HCT116 (cell line): ENCODE data around the gene SLC2A9. TPM values are rescaled to one million over a fixed set of nuclear protein-coding genes. Genes with fewer than 3 reads are reported as not detected.

Experiments
- ATAC-seq: fragments of 200-7000 bp; cut with Tn5 transposase; 2 replicates; pipeline ENCODE4 v1.9.1; 2020; ENCODE audit warnings: mild to moderate bottlenecking, moderate library complexity
- BruUV-seq: library from RNA; stranded (reverse); fragments of 400-500 nt; replicated peaks from 2 replicates; lab custom pipeline; 2021; lab: Mats Ljungman, UMichigan
- CTCF ChIA-PET: fragments of 300-600 bp; sonication (Branson Sonifier 250); formaldehyde crosslinking; loops from one replicate; lab custom pipeline; 2021; ENCODE audit warnings: antibody characterized with exemption; lab: Charles Lee
- POLR2A ChIA-PET: fragments of 300-600, 350-600 bp; sonication (Branson Sonifier 250); formaldehyde crosslinking; loops from one replicate; lab custom pipeline; 2021; ENCODE audit warnings: antibody characterized with exemption; lab: Charles Lee
- RAD21 ChIA-PET, 2 experiments: fragments of 300-600 bp; sonication (Branson Sonifier 250); formaldehyde crosslinking; loops; one replicate each; lab custom pipeline; 2023; ENCODE audit warnings: low total read pairs in 2 of 2; ENCODE audit not compliant: uncharacterized antibody in 2 of 2, unreplicated experiment in 2 of 2, low non-redundant PET in 1 of 2; lab: Charles Lee
- DNase-seq: peaks from one replicate; pipeline ENCODE4 v3.0.0-alpha.2; 2010; ENCODE audit warnings: low read depth, low spot score
- H2AFZ ChIP-seq: fragments of 200-600 bp; shearing (Covaris generic), sonication (generic); 2 replicates; pipeline ENCODE4 v1.6.1; 2017; ENCODE audit warnings: low read depth, mixed run types, mixed read lengths, antibody characterized with exemption, low read length; ENCODE audit not compliant: poor library complexity, severe bottlenecking
- H3K27ac ChIP-seq: 2 replicates; pipeline ENCODE4 v1.5.1; 2012; ENCODE audit warnings: low read depth, low read length
- H3K27me3 ChIP-seq: fragments of 200-600 bp; sonication (generic); 2 replicates; pipeline ENCODE4 v1.6.1; 2016; ENCODE audit warnings: mixed run types, low read length, mixed read lengths; ENCODE audit not compliant: insufficient read depth
- H3K36me3 ChIP-seq, 2 experiments: fragments of 200-500 bp in 1 of 2; fragments of 200-600 bp in 1 of 2; sonication (Bioruptor generic) in 1 of 2; sonication (generic) in 1 of 2; 2 replicates each; pipeline versions ENCODE4 v1.5.1 to v1.6.1; 2014 to 2016; ENCODE audit warnings: low read length in 2 of 2, inconsistent platforms in 1 of 2, mixed read lengths in 1 of 2, mixed run types in 1 of 2; ENCODE audit not compliant: insufficient read depth in 2 of 2, control insufficient read depth in 1 of 2
- H3K4me1 ChIP-seq, 2 experiments: fragments of 200-600 bp in 1 of 2; sonication (generic) in 1 of 2; 2 replicates each; pipeline versions ENCODE4 v1.5.1 to v1.6.1; 2012 to 2017; ENCODE audit warnings: low read length in 2 of 2, inconsistent platforms in 1 of 2, mild to moderate bottlenecking in 1 of 2, mixed read lengths in 1 of 2, mixed run types in 1 of 2, moderate library complexity in 1 of 2; ENCODE audit not compliant: insufficient read depth in 2 of 2, control insufficient read depth in 1 of 2
- H3K4me2 ChIP-seq: fragments of 200-600 bp; sonication (generic); 2 replicates; pipeline ENCODE4 v1.6.1; 2017; ENCODE audit warnings: mixed run types, low read length, mixed read lengths
- H3K4me3 ChIP-seq, 2 experiments: fragments of 200-600 bp in 1 of 2; sonication (generic) in 1 of 2; replicated peaks in 1 of 2; 2 replicates each; pipeline ENCODE4 v1.5.1; 2011 to 2016; ENCODE audit warnings: low read length in 2 of 2, control low read depth in 1 of 2, low read depth in 1 of 2, mild to moderate bottlenecking in 1 of 2, mixed read lengths in 1 of 2, mixed run types in 1 of 2
- H3K79me2 ChIP-seq: fragments of 200-600 bp; sonication (generic); 2 replicates; pipeline ENCODE4 v1.6.1; 2017; ENCODE audit warnings: mild to moderate bottlenecking, mixed run types, low read length, moderate library complexity, mixed read lengths; ENCODE audit not compliant: insufficient read depth
- H3K9ac ChIP-seq: fragments of 200-600 bp; sonication (generic); 2 replicates; pipeline ENCODE4 v1.6.1; 2016; ENCODE audit warnings: low read length, mixed read lengths
- H3K9me2 ChIP-seq: fragments of 200-600 bp; sonication (generic), shearing (Covaris generic); 2 replicates; pipeline ENCODE4 v1.6.1; 2017; ENCODE audit warnings: mixed run types, mild to moderate bottlenecking, moderate library complexity; ENCODE audit not compliant: insufficient read depth
- H3K9me3 ChIP-seq, 2 experiments: fragments of 200-500 bp in 1 of 2; fragments of 200-600 bp in 1 of 2; sonication (Bioruptor generic) in 1 of 2; sonication (generic) in 1 of 2; 2 replicates each; pipeline ENCODE4 v1.6.1; 2014 to 2017; ENCODE audit warnings: low read length in 2 of 2, mixed read lengths in 2 of 2, inconsistent platforms in 1 of 2, low read depth in 1 of 2, mild to moderate bottlenecking in 1 of 2, mixed run types in 1 of 2, moderate library complexity in 1 of 2; ENCODE audit not compliant: control insufficient read depth in 1 of 2, insufficient read depth in 1 of 2
- H4K20me1 ChIP-seq: fragments of 200-600 bp; sonication (generic), shearing (Covaris generic); 2 replicates; pipeline ENCODE4 v1.6.1; 2017; ENCODE audit warnings: mixed run types, mild to moderate bottlenecking, moderate library complexity; ENCODE audit not compliant: insufficient read depth
- CBX3 ChIP-seq: IDR thresholded peaks from 2 replicates; pipeline ENCODE4 v1.6.1; 2012; ENCODE audit warnings: low read depth
- CEBPB ChIP-seq: IDR thresholded peaks from 2 replicates; pipeline ENCODE4 v1.6.1; 2012; ENCODE audit warnings: low read depth
- CTCF ChIP-seq, 3 experiments: fragments of 200-600 bp in 1 of 3; sonication (generic) in 1 of 3; IDR thresholded peaks in 2 of 3; conservative IDR thresholded peaks in 1 of 3; 2 replicates each; pipeline ENCODE4 v1.5.1; 2012 to 2017; ENCODE audit warnings: low read depth in 2 of 3, low read length in 2 of 3, antibody characterized with exemption in 1 of 3, borderline replicate concordance in 1 of 3, control low read depth in 1 of 3, mild to moderate bottlenecking in 1 of 3, mixed read lengths in 1 of 3, mixed run types in 1 of 3, moderate library complexity in 1 of 3; ENCODE audit not compliant: insufficient read depth in 1 of 3
- EGR1 ChIP-seq: IDR thresholded peaks from 2 replicates; pipeline ENCODE4 v1.6.1; 2012; ENCODE audit warnings: low read depth
- EZH2 ChIP-seq: fragments of 200-600 bp; sonication (generic); IDR thresholded peaks from 2 replicates; pipeline ENCODE4 v1.6.1; 2017; ENCODE audit warnings: antibody characterized with exemption, mixed run types
- MAX ChIP-seq: IDR thresholded peaks from 2 replicates; pipeline ENCODE4 v1.6.1; 2012
- POLR2A ChIP-seq: IDR thresholded peaks from 2 replicates; pipeline ENCODE4 v1.7.0; 2011; ENCODE audit warnings: borderline replicate concordance; ENCODE audit not compliant: insufficient read depth, insufficient read length; ENCODE audit errors: extremely low read depth
- POLR2AphosphoS5 ChIP-seq: IDR thresholded peaks from 2 replicates; pipeline ENCODE4 v1.6.1; 2011; ENCODE audit warnings: mild to moderate bottlenecking, low read depth, low read length, moderate library complexity
- REST ChIP-seq: IDR thresholded peaks from 2 replicates; pipeline ENCODE4 v1.6.1; 2012; ENCODE audit warnings: low read depth
- ZFX ChIP-seq: fragments of 450-650 bp; IDR thresholded peaks from 2 replicates; pipeline ENCODE4 v1.6.1; 2017
- ZNF274 ChIP-seq: fragments of 200-500 bp; sonication (Bioruptor generic); IDR thresholded peaks from 2 replicates; pipeline ENCODE4 v1.6.1; 2014; ENCODE audit warnings: mild to moderate bottlenecking, low read depth, low read length, inconsistent platforms
- intact Hi-C: fragments of 100-400 bp; cut with micrococcal nuclease; formaldehyde crosslinking; loops from 2 replicates; pipeline ENCODE4 v1.10.0; 2022
- total RNA-seq: library from RNA; stranded (reverse); gene quantifications from one replicate; pipeline ENCODE4 v1.2.1, GENCODE V29; 2021; ENCODE audit not compliant: unreplicated experiment

SLC2A9 gene
- total RNA-seq, 1 experiment from 2014 or later: 2.2 TPM

GRCh38 chr4:9953089-9953488, 68.2 kb downstream of the SLC2A9 start:
- H3K4me1 ChIP-seq: no peaks in the 10 kb centered on the region
- H3K27ac ChIP-seq: no peak overlapping the region
- TF ChIP-seq CTCF (IDR thresholded peaks at IDR 0.05 in 2 of 3, conservative IDR thresholded peaks at IDR 0.05 in 1 of 3; ENCODE audit: borderline replicate concordance in 1 of 3, insufficient read depth in 1 of 3, low read depth in 2 of 3, low read length in 2 of 3) (no peak), ZNF274 (no peak), EGR1 (no peak)
- no peaks in the 10 kb centered on the region for H3K36me3 ChIP-seq
- H3K27me3 ChIP-seq: no peaks in the 10 kb centered on the region
- H3K4me2 ChIP-seq: no peak overlapping the region
- POLR2A ChIA-PET: no interaction called here
- no peak overlapping the region for H3K4me3 ChIP-seq
- DNase-seq (no peak), ATAC-seq (no peak)
- no peaks in the 10 kb centered on the region for H3K9me3 ChIP-seq
- CTCF ChIA-PET: no interaction called here
- intact Hi-C loops: no loop called here
- no peaks in the 10 kb centered on the region for H3K79me2 ChIP-seq
- no TSS peak for BruUV-seq
- H2AFZ ChIP-seq: no peak overlapping the region
- no peak overlapping the region for H3K9ac ChIP-seq
- H4K20me1 ChIP-seq: no peaks in the 10 kb centered on the region
- no peaks in the 10 kb centered on the region for H3K9me2 ChIP-seq
- RAD21 ChIA-PET: no interaction called here

- ChIA-PET RAD21 (no interaction called here), CTCF (no interaction called here), POLR2A (no interaction called here)
- ATAC-seq (no peak), DNase-seq (no peak)
- Histone ChIP-seq H2AFZ (no peak overlapping the region), H3K4me2 (no peak overlapping the region), H3K27me3 (no peaks in the 10 kb centered on the region), H3K9ac (no peak overlapping the region), H3K9me3 (no peaks in the 10 kb centered on the region), H3K79me2 (no peaks in the 10 kb centered on the region), H3K27ac (no peak overlapping the region), H3K9me2 (no peaks in the 10 kb centered on the region), H3K4me3 (no peak overlapping the region), H3K4me1 (no peaks in the 10 kb centered on the region), H4K20me1 (no peaks in the 10 kb centered on the region), H3K36me3 (no peaks in the 10 kb centered on the region)
- intact Hi-C loops: no loop called here
- BruUV-seq: no TSS peak
- no peak for TF ChIP-seq CEBPB
- TF ChIP-seq ZFX: no peak
- TF ChIP-seq REST: no peak
- no peak for TF ChIP-seq MAX
- no peak for TF ChIP-seq EZH2
- no peak for TF ChIP-seq POLR2A
- no peak for TF ChIP-seq CTCF (IDR thresholded peaks at IDR 0.05 in 2 of 3, conservative IDR thresholded peaks at IDR 0.05 in 1 of 3; ENCODE audit: borderline replicate concordance in 1 of 3, insufficient read depth in 1 of 3, low read depth in 2 of 3, low read length in 2 of 3)
- no peak for TF ChIP-seq POLR2AphosphoS5
- TF ChIP-seq CBX3: no peak
These were observed 68.8 kb downstream of the SLC2A9 start for GRCh38 chr4:9952415-9952950.
